ENCODE results near the gene KCNQ1. TPM values are rescaled to one million over a fixed set of nuclear protein-coding genes. Genes with fewer than 3 reads are reported as not detected.
"Not testable (repeated sequence)": the region's sequence is repeated elsewhere in the genome, so short reads cannot be mapped to it uniquely, and the experiment has no call there.

KCNQ1 gene
- total RNA-seq, 1 experiment from 2014 or later: 10.7 TPM

DNA sequence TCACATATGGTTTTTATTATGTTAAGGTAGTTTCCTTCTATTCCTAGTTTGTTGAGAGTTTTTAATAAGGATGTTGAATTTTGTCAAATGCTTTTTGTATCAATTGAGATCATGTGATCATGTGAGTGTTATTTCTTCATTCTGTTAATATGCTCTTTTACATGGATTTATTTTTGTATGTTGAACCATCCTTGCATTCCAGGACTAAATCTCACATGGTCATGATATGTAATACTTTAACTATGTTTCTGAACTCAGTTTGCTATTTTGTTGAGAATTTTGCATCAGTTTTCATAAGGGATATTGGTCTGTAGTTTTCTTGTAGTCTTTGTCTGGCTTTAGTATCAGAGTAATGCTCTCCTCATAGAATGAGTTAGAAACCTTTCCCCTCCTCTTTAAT, 43.2 kb downstream of the KCNQ1 start:
- Histone ChIP-seq H2AFZ (ENCODE audit: low read depth, low read length, poor library complexity, severe bottlenecking) (no peak overlapping the region), H3K4me3 (replicated peaks in 1 of 2; ENCODE audit: low read depth in 1 of 2, low read length in 2 of 2) (no peak overlapping the region), H3K9ac (ENCODE audit: low read length) (no peak overlapping the region), H3K4me2 (ENCODE audit: low read length) (no peak overlapping the region), H3K4me1 (ENCODE audit: control insufficient read depth in 1 of 2, insufficient read depth in 2 of 2, low read length in 2 of 2) (no peaks in the 10 kb centered on the region), H4K20me1 (ENCODE audit: insufficient read depth) (no peaks in the 10 kb centered on the region), H3K9me3 (ENCODE audit: control insufficient read depth in 1 of 2, insufficient read depth in 1 of 2, low read depth in 1 of 2, low read length in 2 of 2) (peaks cover 7 to 14% of the 10 kb centered on the region in 2 experiments; a peak in 3 of 4 replicates), H3K27ac (ENCODE audit: low read depth, low read length) (no peak overlapping the region), H3K27me3 (ENCODE audit: insufficient read depth, low read length) (no peaks in the 10 kb centered on the region), H3K79me2 (ENCODE audit: insufficient read depth, low read length) (no peaks in the 10 kb centered on the region), H3K36me3 (ENCODE audit: control insufficient read depth in 1 of 2, insufficient read depth in 2 of 2, low read length in 2 of 2) (no peaks in the 10 kb centered on the region), H3K9me2 (ENCODE audit: insufficient read depth) (no peaks in the 10 kb centered on the region)
- ChIA-PET CTCF (no interaction called here), POLR2A (no interaction called here), RAD21 (ENCODE audit: low non-redundant PET in 1 of 2, low total read pairs in 2 of 2, uncharacterized antibody in 2 of 2, unreplicated experiment in 2 of 2) (no interaction called here)
- ATAC-seq (no peak), DNase-seq (ENCODE audit: low read depth, low spot score) (no peak)
- no TSS peak for BruUV-seq (replicated peaks)
- TF ChIP-seq YY1 (IDR thresholded peaks at IDR 0.05; ENCODE audit: extremely low read depth, insufficient replicate concordance, low read depth, low read length) (no peak), JUND (IDR thresholded peaks at IDR 0.05) (no peak), EGR1 (IDR thresholded peaks at IDR 0.05; ENCODE audit: low read depth) (no peak), ZNF274 (IDR thresholded peaks at IDR 0.05; ENCODE audit: low read depth, low read length) (no peak), SRF (IDR thresholded peaks at IDR 0.05; ENCODE audit: low read depth) (no peak)
- intact Hi-C loops (cut with micrococcal nuclease): no loop called here

DNA sequence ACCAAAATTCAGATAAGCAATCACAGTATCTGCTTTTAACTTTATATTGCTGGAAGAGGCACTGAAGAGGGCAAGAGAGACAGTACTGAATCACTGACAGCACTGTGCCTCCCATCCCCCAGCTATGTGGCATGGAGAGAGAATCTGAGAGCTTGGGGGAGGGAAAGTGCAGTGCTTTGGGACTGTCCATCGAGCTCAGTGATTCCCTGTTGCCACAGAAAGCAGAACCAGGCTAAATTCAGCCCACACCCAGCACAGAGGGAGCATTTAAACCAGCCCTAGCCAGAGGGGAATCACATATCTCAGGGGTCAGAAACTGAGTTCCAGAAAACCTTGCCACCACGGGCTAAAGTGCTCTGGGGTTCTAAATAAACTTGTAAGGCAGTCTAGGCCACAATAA, 44.3 kb downstream of the KCNQ1 start:
- CTCF ChIA-PET: no interaction called here
- Histone ChIP-seq H2AFZ (ENCODE audit: low read depth, low read length, poor library complexity, severe bottlenecking) (no peak overlapping the region), H3K36me3 (ENCODE audit: control insufficient read depth in 1 of 2, insufficient read depth in 2 of 2, low read length in 2 of 2) (no peaks in the 10 kb centered on the region), H3K27ac (ENCODE audit: low read depth, low read length) (no peak overlapping the region), H3K4me3 (replicated peaks in 1 of 2; ENCODE audit: low read depth in 1 of 2, low read length in 2 of 2) (no peak overlapping the region), H4K20me1 (ENCODE audit: insufficient read depth) (no peaks in the 10 kb centered on the region), H3K9me2 (ENCODE audit: insufficient read depth) (no peaks in the 10 kb centered on the region), H3K9ac (ENCODE audit: low read length) (no peak overlapping the region), H3K27me3 (ENCODE audit: insufficient read depth, low read length) (no peaks in the 10 kb centered on the region), H3K9me3 (ENCODE audit: control insufficient read depth in 1 of 2, insufficient read depth in 1 of 2, low read depth in 1 of 2, low read length in 2 of 2) (peaks cover 7 to 14% of the 10 kb centered on the region in 2 experiments; a peak in 3 of 4 replicates), H3K4me1 (ENCODE audit: control insufficient read depth in 1 of 2, insufficient read depth in 2 of 2, low read length in 2 of 2) (no peaks in the 10 kb centered on the region), H3K4me2 (ENCODE audit: low read length) (no peak overlapping the region), H3K79me2 (ENCODE audit: insufficient read depth, low read length) (no peaks in the 10 kb centered on the region)
- RAD21 ChIA-PET (ENCODE audit: low non-redundant PET in 1 of 2, low total read pairs in 2 of 2, uncharacterized antibody in 2 of 2, unreplicated experiment in 2 of 2): no interaction called here
- intact Hi-C loops (cut with micrococcal nuclease): no loop called here
- DNase-seq (ENCODE audit: low read depth, low spot score) (no peak), ATAC-seq (no peak)
- TF ChIP-seq FOSL1 (IDR thresholded peaks at IDR 0.05; ENCODE audit: low read depth) (no peak), CEBPB (IDR thresholded peaks at IDR 0.05; ENCODE audit: low read depth) (no peak), ZFX (IDR thresholded peaks at IDR 0.05) (no peak), SIN3A (IDR thresholded peaks at IDR 0.05; ENCODE audit: low read depth) (no peak)
- TF ChIP-seq, protein P1, sequence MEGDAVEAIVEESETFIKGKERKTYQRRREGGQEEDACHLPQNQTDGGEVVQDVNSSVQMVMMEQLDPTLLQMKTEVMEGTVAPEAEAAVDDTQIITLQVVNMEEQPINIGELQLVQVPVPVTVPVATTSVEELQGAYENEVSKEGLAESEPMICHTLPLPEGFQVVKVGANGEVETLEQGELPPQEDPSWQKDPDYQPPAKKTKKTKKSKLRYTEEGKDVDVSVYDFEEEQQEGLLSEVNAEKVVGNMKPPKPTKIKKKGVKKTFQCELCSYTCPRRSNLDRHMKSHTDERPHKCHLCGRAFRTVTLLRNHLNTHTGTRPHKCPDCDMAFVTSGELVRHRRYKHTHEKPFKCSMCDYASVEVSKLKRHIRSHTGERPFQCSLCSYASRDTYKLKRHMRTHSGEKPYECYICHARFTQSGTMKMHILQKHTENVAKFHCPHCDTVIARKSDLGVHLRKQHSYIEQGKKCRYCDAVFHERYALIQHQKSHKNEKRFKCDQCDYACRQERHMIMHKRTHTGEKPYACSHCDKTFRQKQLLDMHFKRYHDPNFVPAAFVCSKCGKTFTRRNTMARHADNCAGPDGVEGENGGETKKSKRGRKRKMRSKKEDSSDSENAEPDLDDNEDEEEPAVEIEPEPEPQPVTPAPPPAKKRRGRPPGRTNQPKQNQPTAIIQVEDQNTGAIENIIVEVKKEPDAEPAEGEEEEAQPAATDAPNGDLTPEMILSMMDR (IDR thresholded peaks at IDR 0.05 in 2 of 3, conservative IDR thresholded peaks at IDR 0.05 in 1 of 3; ENCODE audit: borderline replicate concordance in 1 of 3, insufficient read depth in 1 of 3, low read depth in 2 of 3, low read length in 2 of 3): no peak
- POLR2A ChIA-PET: no interaction called here
- no TSS peak for BruUV-seq (replicated peaks)

GRCh38 chr11:2497951-2498350, 53.1 kb downstream of the KCNQ1 start:
- H3K27ac ChIP-seq (ENCODE audit: low read depth, low read length); H3K9me2 ChIP-seq (ENCODE audit: insufficient read depth); H3K9ac ChIP-seq (ENCODE audit: low read length); POLR2A ChIA-PET; CTCF ChIA-PET; H3K4me1 ChIP-seq (ENCODE audit: control insufficient read depth in 1 of 2, insufficient read depth in 2 of 2, low read length in 2 of 2); ATAC-seq; H3K36me3 ChIP-seq (ENCODE audit: control insufficient read depth in 1 of 2, insufficient read depth in 2 of 2, low read length in 2 of 2); H3K79me2 ChIP-seq (ENCODE audit: insufficient read depth, low read length); DNase-seq (ENCODE audit: low read depth, low spot score); RAD21 ChIA-PET (ENCODE audit: low non-redundant PET in 1 of 2, low total read pairs in 2 of 2, uncharacterized antibody in 2 of 2, unreplicated experiment in 2 of 2); H3K9me3 ChIP-seq (ENCODE audit: control insufficient read depth in 1 of 2, insufficient read depth in 1 of 2, low read depth in 1 of 2, low read length in 2 of 2); H2AFZ ChIP-seq (ENCODE audit: low read depth, low read length, poor library complexity, severe bottlenecking); H4K20me1 ChIP-seq (ENCODE audit: insufficient read depth); H3K4me3 ChIP-seq (replicated peaks in 1 of 2; ENCODE audit: low read depth in 1 of 2, low read length in 2 of 2); intact Hi-C loops (cut with micrococcal nuclease); BruUV-seq (replicated peaks); H3K27me3 ChIP-seq (ENCODE audit: insufficient read depth, low read length); H3K4me2 ChIP-seq (ENCODE audit: low read length): not testable (repeated sequence)
